GM18868 (cell line): ENCODE measurements around the gene MS4A7.
"Not testable (repeated sequence)": the region's sequence is repeated elsewhere in the genome, so short reads cannot be mapped to it uniquely, and the experiment has no call there.

ENCODE experiments used
- ATAC-seq: cut with Tn5 transposase; IDR thresholded peaks from one replicate; pipeline ENCODE4 v1.9.1; 2021; ENCODE audit warnings: mild to moderate bottlenecking, moderate library complexity; ENCODE audit not compliant: unreplicated experiment

MS4A7 gene, protein sequence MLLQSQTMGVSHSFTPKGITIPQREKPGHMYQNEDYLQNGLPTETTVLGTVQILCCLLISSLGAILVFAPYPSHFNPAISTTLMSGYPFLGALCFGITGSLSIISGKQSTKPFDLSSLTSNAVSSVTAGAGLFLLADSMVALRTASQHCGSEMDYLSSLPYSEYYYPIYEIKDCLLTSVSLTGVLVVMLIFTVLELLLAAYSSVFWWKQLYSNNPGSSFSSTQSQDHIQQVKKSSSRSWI

DNA sequence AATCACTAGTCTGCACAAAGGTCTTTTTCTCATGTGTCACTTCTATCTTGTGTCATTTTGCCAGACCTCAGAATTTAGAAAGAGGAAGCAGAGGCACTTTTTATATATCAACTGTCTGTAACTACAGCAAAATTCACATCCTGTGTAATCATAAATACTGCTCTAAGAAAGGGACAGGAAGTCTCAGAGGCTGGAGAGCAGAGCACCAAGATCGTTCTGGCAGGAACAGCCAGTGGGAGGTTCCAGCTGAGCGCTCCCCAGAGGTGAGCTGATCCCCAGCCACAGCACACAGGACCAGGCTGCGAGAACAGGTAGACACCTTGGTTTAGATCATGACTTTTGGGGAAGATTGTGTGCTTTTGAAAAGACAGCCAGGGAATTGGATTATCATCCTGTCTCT, at the start of gene MS4A7:
Gene MS4A7, plus strand, starts transcription at position 179 of the 400 bp plus-strand sequence. CDS start 4,610 bp downstream, outside the sequence.
- ATAC-seq = peak; percentile 91

DNA sequence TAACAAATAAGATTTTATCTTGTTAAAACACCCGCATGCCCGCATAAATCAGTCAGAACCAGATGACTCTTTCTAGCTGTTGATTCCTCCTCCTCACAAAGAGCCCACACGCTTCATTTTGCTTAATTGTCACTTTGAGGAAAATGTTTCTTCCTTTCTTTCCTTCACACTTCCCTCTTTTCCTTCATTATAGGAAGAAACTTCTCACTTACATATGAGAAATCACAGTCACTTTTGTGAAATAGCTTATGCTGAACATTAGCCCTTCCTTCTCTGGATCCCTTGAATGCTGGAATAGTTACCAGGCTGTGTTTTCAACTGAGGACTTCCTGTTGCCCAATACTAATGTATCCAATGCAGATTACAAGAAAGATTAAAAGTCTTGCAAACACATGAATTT, 45.5 kb upstream of the MS4A7 start:
- no peak for ATAC-seq

DNA sequence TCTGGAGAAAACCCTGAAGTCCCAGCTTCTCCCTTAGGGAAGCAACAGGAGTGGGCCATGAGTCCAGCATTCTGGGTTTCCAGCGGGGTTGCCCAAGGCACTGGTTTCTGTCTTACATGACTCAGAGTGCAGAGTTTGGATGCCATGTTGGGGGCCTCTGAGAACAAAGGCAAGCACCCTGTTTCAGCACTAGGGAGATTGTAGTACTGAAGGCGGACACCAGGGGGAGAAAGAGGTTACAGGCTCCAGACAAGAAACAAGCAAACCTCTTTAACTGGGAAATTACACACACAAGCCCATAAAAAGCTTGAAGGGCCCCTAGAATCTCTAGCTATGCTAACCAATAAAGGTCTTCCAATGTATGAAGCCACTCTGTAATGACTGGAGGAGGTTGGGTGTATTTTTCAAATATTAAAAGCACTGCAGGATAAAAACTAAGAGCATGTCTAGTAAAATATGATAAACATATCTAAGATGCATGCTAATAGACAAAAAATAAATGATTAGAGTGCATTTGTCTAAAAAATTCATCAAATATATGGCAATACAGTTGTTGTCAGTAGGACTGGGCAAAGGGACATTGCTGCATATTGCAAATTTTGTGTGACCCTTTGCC, 44.2 kb upstream of the MS4A7 start:
- ATAC-seq = peak; percentile 56

DNA sequence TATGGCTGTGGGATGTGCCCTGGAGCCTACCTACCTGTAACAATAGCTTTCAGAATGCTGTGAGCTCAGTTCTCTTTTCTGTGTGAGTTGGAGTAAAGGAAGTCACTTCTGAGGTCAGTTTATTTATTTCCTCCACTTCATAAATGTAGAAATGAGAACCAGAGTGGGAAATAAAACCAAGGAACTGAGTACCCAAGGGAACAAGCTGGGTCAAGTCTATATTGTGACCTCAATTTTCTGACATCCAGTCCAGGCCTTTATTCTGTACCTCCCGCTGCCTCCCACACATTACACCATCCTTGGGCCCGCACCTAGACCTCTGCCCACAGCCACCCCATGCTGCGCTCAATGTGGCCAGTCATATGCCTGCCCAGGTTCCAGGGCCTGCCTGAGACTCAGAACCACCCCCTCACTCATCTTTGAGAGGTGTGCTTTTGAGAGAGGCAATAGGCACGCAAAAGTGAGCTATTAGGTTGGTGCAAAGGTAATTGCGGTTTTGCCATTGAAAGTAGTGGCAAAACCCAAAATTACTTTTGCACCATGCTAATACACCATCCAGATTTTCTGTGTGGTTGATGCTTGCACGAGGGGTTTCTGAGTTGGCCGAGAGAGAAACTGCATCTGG, 41.5 kb upstream of the MS4A7 start:
- ATAC-seq = peak; percentile 60

DNA sequence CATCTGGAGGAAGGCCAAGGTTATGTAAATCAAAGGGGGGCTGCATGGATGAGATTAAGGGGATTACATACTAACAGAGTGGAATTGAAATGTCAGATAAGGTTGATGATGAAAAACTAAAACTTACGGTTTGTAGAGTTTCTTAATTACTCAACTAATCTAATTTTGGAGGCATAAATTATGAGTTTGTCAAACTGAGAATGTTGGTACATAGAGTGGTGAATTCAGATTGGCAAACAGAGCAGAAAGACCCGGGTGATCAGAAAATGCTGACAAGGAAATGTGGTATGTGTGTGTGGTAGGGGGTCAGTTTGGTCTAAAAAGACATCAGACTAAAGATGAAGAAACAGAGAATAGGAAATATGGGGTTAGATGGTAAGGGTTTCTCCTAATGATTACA, 40.3 kb upstream of the MS4A7 start:
- ATAC-seq = no peak

DNA sequence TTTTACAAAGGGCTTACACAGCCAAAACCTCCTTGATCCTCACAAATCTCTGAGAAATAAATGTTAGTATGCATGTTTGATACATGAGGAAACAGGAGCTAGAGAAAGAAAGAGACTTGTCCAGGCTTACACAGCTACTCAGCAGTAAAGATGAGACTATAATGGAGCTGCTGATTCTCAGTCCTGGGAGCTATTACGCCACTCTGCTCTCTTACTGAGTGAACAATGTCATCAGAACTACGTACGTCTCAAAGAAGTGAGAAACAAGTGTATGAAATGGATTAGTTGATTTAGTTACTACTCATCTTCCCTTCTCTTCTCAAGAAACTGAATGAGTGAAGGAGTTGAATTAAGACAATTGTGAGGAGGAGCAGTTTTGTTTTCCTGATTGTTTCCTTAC, 39.0 kb upstream of the MS4A7 start:
- no peak for ATAC-seq

DNA sequence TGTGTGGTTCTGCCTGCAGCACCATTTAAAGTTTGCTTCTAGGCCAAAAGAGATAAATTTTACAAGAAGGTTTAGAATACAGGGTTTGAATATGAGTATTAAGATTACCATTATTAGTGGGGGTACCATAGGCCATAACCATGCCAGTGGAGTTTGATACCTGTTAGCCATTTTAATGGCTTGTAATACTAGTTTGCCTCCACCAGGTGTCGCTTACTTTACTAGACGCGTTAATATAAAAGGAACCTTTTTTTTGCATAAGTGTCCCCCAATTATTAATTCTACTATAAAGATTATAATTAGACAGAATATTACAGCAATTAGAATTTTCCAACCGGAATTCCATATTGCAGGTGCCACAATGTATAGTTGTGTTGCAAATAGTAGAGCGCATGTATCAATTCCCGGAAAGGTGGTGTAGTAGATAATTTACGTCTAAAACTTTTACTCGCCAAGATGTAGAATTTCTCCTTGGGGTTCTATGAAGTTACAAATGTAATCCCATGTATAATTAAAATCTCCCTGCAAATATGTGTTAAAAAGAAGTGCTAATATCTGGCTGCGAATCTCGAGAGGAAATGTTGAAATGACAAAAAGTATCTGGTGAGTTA, 35.1 kb upstream of the MS4A7 start:
- no peak for ATAC-seq

DNA sequence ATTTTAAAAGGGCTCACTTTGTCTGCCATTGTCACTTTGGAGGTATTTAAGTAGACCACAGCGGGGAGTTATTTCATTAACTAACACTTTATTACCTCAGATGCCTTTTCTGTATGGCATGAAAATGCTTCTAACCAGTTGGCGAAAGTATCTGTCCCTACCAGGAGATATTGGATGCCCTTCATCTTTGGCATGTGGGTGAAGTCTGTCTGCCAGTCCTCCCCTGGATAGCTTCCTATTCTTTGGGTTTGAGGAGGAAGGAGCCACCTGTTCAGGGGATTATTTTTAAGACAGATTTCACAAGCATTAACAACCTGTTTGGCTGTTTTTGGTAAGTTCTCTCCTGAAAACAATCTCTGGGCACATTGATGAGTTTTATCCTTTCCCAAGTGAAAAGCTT, 34.2 kb upstream of the MS4A7 start:
- ATAC-seq = no peak

DNA sequence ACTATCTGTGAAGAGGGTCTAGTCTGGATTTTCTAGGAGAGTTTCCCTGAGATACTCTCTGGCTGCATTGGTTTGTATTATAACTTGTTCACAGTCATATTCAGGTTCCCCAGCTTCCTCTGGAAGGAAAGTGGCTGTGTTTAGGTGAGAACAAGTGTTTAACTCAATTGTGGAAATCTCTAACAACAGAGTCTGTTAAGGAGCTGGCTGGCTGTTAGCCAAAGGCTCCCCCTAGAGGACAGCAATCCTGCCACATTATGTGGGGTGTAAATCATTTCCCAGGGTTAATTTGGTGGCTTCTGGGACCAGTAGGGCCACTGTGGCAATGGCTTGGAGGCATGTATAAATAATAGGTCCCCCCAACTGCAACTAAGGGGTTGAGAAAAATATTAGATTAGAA, 32.8 kb upstream of the MS4A7 start:
- no peak for ATAC-seq

DNA sequence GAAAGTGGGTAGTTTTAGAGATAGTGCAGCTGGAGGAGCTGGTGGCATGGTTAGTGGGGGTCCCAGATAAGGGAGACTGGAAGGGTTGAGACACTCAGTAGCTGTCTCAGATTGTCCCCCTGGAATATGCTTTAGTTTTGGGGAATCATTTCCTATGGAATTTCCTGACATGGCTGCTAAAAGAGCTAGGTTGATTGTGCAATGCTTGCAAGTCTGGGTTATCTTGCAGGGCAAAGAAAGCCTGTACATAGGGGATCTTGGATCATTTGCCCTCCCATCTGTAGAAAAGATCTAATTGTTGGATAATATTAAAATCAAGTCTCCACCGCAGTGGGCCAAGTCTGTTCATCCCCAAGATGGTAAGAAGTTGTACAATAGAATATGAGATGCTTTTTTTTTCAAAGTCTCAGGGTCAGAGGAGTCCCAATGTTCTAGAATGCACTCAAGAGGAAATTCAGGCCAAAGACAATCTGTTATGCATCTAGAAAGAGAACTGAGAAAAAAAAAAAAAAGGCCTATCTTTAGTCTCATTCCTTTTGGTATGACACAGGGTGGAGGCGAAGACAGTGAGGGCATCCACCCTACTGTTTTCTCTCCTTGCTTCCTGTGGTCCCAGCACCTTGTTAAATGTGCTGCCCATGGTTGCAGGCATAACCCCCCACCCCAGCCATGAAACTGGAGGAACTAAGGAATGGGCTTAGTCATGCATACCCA, 31.1 kb upstream of the MS4A7 start:
- ATAC-seq = peak; percentile 64

DNA sequence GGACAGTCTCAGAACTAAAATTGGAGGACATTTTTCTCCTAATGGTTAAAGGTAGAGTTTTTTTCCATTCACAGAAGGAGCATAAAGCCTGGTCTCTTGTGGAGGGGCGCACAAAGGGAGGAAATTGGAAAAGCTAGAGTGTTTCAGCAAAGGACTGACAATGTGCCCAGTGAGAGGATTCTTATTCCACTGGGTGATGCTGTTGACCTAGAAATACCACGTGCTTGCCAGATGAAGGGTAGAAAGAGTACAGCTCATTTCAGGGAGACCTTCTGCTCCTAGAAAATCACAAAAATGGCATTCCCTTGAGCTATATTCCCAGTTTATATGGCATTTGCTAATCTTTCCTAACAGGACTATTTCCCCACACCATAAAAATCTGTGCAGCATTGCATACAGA, 30.2 kb upstream of the MS4A7 start:
- no peak for ATAC-seq

DNA sequence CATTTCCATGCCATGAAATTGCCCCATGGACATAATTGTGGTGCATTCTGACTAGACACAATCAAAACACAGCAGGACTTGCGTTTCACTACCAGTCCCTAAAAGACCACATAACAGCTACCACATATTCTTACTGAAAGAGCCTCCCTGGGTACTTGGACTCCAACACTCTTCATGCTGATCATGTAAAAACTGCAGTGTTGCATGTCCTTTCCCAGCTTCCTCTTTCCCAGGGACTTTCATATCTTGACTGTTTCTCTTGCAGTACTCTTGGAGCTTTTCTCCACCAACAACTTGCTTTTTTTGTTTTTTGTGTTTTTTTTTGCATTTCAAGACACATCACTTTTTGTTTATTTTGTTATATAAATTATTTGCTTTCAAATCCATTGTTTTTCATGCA, 28.3 kb upstream of the MS4A7 start:
- ATAC-seq = no peak

DNA sequence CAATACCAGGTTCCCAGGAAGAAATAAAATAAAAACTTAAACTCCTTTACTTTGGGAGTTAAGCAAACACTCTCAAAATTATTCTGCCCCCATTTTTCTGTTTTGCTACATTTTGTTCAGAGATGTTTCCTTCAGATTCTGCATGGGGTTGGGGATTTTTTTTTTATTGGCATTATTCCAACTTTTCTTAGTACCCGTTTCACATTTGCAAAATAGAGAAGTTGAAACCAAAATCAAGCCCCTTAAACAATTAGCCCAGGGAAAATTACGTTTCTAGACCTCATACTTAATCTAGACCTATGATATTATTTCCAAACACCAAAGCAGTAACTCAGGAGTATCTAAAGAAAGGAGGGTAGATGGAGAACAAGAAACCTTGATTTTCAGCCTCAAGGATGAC, 20.6 kb upstream of the MS4A7 start:
- no peak for ATAC-seq

DNA sequence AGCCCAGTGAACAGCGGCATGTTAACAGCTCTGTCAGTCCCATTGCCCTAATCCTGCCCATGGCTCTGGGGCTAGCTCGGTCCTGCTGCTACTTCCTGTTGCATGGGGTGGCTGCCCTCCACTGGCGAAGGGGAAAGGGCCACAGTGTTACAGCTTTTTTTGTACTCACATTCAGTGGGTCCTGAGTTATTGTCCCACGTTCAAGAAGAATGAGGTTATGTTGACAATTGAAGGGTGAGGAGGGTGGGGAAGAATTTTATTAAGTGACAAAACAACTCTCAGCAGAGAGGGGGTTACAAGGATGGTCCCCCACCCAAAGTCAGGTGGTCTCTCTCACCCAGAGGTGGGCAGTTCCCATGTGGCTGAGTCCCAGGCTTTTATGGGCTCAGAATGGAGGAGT, 17.7 kb upstream of the MS4A7 start:
- no peak for ATAC-seq

DNA sequence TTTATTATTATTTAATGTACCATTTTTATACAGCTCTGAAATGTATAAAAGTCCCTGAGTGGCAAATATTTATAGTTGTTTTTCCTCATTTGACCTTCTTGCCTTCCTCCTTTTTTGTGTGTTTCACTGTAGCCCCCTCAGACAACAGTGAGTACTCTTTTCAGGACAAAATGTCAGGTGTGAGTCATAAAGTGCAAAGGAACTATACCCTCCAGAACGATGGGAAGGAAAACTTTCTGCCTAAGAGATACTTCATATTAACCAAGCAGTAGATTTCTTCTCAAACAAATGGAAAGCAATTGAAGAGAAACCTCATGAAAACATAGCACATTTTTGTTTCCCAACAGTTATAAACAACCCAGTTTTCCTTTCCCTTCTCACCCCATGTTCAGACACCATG, 16.1 kb upstream of the MS4A7 start:
- no peak for ATAC-seq

DNA sequence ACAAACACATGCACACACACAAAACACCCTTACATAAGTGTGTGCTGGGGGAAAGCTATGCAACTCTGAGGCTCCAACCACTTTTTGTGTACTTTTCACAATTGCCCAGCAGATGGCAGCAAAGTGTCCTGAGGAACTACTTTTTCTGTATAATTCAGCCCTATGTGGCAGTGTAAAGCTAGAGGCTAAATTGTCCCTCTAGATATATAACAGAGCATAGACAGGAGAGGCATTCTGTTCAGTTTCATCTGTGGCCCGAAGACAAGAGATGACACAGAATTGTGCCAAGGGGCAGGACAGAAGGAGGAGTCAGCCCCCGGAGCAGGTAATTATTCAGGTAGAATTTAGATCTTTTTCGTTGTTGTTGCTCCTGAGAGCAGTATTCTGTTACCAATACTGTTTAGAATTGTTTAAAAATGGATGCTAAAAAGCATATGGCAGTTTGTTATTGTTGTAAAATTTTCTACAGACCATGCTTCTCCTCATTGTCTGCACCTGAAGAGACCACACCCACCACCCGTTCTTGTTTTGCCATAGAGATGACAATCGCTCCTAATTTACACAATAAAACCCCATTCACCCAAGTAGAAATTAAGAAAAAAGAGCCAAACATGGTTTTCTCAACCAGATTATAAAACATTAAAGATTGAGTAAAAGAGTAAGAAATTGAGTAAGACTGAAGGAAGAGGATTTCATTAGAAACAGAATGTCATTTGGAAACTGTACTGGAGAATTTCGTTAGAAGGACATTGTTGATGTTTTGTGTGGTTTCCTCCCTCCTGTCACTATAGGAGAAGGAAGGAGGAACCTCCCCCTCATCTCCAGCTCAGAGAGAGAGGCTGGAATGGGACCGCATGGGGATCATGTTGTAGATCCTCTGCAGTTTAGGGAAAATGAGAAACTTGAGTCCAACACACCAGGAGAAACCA, 14.5 kb upstream of the MS4A7 start:
- ATAC-seq = peak; percentile 62

DNA sequence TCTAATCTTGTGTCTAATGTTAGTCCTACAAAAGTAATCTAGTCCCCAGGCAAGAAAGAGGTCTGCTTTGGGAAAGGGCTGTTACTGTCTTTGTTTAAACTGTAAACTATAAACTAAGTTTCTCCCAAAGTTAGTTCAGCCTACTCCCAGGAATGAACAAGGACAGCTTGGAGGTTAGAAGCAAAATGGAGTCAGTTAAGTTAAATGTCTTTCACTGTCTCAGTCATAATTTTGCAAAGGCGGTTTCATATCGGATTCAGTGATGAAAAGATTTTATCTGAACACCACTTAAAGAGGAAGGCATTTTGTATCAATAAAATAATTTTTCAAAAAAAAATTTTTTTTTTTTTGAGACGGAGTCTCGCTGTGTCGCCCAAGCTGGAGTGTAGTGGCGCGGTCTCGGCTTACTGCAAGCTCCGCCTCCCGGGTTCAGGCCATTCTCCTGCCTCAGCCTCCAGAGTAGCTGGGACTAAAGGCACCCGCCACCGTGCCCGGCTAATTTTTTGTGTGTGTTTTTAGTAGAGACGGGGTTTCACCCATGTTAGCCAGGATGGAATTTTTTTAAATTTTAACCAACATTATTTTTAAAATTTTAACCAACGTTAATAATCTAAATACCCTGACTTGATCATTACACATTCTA, 11.9 kb upstream of the MS4A7 start:
- ATAC-seq = not testable (repeated sequence)

DNA sequence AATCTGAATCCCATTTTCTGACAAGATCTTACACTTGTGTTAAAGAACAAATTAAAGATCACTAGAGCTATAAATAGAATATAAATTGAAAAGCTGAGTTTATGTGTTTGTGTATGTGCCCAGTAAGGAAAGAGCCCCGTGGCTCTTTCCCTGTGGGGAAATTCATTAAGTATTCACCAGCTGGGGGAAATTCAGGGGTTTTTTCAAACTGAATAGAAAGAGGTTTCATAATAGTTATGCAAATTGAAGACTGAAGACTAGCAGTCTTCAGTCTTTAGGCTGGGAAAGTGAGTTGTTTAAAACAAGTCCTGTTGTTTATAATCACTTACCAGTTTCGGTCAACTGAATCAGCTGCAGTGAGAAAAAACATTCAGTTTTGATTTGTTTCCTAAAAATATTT, 11.3 kb upstream of the MS4A7 start:
- ATAC-seq = peak; percentile 73

DNA sequence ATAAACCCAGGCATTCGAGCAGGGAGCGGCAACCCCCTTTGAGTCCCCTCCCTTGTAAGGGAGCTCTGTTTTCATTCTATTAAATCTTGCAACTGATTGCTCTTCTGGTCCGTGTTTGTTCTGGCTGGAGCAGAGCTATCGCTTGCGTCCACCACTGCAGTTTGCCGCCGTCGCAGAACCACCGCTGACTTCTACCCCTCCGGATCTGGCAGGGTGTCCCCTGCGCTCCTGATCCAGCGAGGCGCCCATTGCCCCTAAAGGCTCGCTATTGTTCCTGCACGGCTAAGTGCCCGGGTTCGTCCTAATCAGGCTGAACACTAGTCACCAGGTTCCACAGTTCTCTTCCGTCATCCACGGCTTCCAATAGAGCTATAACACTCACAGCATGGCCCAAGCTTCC, 10.4 kb upstream of the MS4A7 start:
- ATAC-seq = no peak

DNA sequence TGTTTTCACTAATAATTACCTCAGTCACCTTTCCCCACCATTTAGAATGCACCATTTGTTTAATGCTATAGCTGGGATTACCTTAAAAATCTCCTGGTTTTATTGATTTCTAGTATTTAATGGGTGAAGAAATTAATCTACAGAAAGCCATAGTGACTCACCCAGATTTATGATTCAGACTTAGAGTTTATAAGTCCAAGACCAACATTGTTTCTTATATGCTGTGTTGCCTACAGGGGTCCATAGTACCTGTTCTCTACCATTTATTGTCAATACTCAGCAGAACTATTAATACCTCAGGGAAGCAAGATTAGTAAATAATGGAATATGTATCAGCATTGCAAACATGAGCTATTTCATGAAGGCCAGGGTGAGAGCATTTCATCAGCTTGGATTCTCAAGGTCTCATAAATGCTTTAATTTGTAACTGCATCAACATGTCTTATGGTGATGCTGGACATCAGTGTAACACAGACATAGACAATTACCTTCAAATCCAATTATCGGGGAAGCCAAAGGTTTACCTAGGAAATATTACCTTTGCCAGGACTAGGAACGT, 8.0 kb upstream of the MS4A7 start:
- no peak for ATAC-seq
